Measurements from ENCODE around the gene CYB561A3. TPM values are rescaled to one million over a fixed set of nuclear protein-coding genes. Genes with fewer than 3 reads are reported as not detected.

CYB561A3 gene
- total and polyA plus RNA-seq, 5 donors = 11.6 to 18.5 (median 17.3) TPM

DNA sequence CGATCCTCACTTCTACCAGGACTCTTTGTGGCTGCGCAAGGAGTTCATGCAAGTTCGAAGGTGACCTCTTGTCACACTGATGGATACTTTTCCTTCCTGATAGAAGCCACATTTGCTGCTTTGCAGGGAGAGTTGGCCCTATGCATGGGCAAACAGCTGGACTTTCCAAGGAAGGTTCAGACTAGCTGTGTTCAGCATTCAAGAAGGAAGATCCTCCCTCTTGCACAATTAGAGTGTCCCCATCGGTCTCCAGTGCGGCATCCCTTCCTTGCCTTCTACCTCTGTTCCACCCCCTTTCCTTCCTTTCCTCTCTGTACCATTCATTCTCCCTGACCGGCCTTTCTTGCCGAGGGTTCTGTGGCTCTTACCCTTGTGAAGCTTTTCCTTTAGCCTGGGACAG is 7.0 kb upstream of the CYB561A3 start:
- no peak overlapping the region for H3K4me3 ChIP-seq (ENCODE audit: low read length)
- intact Hi-C loops (cut with DNase I) = no loop called here
- ATAC-seq (no peak), DNase-seq (no peak)
- H3K4me1 ChIP-seq (ENCODE audit: control insufficient read depth, insufficient read depth, low read length) = peaks cover 4% of the 10 kb centered on the region
- WGBS = 80% methylated on average over 7 of the region's 7 CpGs
- H3K27ac ChIP-seq (ENCODE audit: low read length) = no peak overlapping the region
- no peaks in the 10 kb centered on the region for H3K9me3 ChIP-seq (ENCODE audit: control insufficient read depth, low read length)
- H3K27me3 ChIP-seq (ENCODE audit: control insufficient read depth, insufficient read depth) = no peaks in the 10 kb centered on the region

- 68% methylated on average over 6 of the region's 6 CpGs for WGBS
- H3K27me3 ChIP-seq (ENCODE audit: control insufficient read depth, insufficient read depth) = no peaks in the 10 kb centered on the region
- no peak overlapping the region for H3K4me3 ChIP-seq (ENCODE audit: low read length)
- ATAC-seq (no peak), DNase-seq (no peak)
- intact Hi-C loops (cut with DNase I) = no loop called here
- no peak overlapping the region for H3K27ac ChIP-seq (ENCODE audit: low read length)
- H3K4me1 ChIP-seq (ENCODE audit: control insufficient read depth, insufficient read depth, low read length) = peaks cover 4% of the 10 kb centered on the region
- H3K9me3 ChIP-seq (ENCODE audit: control insufficient read depth, low read length) = no peaks in the 10 kb centered on the region
Observed at GRCh38 chr11:61367406-61367805, 5.7 kb upstream of the CYB561A3 start.

DNA sequence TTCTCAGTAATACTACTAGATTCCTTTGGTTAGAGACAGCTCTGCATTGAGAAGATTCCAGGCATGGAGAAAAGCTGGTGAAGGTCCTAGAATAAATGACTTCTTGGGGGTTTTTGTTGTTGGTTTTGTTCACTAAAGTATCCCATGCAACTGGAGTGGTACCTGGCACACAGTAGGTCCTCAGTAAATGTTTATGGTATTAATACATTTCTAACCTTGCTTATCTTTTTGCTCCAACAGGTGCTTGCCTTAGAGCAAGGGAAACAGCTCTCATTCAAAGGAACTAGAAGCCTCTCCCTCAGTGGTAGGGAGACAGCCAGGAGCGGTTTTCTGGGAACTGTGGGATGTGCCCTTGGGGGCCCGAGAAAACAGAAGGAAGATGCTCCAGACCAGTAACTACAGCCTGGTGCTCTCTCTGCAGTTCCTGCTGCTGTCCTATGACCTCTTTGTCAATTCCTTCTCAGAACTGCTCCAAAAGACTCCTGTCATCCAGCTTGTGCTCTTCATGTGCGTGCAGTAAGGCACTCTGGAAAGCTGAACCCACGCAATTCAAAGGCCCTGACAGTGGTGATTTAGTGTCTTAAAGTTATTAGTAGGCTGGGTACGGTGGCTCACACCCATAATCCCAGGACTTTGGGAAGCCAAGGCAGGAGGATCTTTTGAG is 2.5 kb upstream of the CYB561A3 start:
- WGBS = 92% methylated on average over 5 of the region's 5 CpGs
- no peaks in the 10 kb centered on the region for H3K9me3 ChIP-seq (ENCODE audit: control insufficient read depth, low read length)
- no peak overlapping the region for H3K4me3 ChIP-seq (ENCODE audit: low read length)
- ATAC-seq (no peak), DNase-seq (no peak)
- H3K27me3 ChIP-seq (ENCODE audit: control insufficient read depth, insufficient read depth) = no peaks in the 10 kb centered on the region
- intact Hi-C loops (cut with DNase I) = no loop called here
- H3K4me1 ChIP-seq (ENCODE audit: control insufficient read depth, insufficient read depth, low read length) = peaks cover 5% of the 10 kb centered on the region
- H3K27ac ChIP-seq (ENCODE audit: low read length) = no peak overlapping the region

DNA sequence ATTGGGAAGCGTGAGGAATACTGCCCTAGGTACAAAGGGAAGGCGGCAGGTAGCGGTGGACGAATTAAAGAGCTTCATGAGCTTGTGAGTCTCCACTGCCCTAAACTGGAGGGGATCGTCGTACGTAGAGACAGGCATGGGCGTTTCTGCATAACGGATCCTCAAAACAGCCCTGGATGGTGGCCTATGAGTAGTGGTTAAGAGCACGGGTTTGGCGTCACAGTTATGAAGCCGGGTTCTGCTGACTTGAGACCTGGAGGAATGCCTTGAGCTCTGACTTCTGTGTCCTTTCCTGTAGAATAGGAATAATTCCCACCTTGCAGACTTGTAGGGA is 827 bp upstream of the CYB561A3 start:
- 1% methylated on average over 12 of the region's 12 CpGs for WGBS
- Histone ChIP-seq H3K4me1 (ENCODE audit: control insufficient read depth, insufficient read depth, low read length) (peaks cover 4% of the 10 kb centered on the region), H3K9me3 (ENCODE audit: control insufficient read depth, low read length) (no peaks in the 10 kb centered on the region), H3K27me3 (ENCODE audit: control insufficient read depth, insufficient read depth) (no peaks in the 10 kb centered on the region), H3K27ac (ENCODE audit: low read length) (peak overlapping the region; percentile 91), H3K4me3 (ENCODE audit: low read length) (peak overlapping the region; percentile 75)
- peak in 1 of 2 donors; percentile 11 for ATAC-seq
- intact Hi-C loops (cut with DNase I) = no loop called here
- DNase-seq = no peak

DNA sequence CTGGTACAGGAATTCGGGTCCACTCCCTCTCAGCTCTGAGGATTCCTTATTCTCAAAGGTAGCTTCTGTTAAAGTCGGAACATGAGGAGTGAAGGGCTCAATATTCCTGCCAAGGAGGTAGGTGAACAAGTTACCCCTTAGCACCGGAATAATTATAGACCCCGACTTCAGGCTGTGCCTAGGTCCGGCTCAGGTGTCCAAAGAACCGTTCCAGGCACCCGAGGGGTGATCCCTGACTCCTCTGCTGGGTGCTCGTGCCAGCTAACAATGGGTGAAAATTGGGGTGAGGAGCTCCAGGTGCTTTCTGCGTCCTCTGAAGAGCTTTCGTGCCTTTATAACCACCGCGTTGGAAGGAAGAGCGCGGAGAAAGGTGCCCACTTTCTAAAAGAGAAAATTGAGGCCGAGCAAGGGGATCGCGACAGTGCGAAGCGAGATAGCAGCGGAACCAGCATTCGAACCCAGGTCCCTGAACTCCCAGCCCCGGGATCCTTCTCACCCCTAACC is 393 bp downstream of the CYB561A3 start:
- Histone ChIP-seq H3K27me3 (ENCODE audit: control insufficient read depth, insufficient read depth) (no peaks in the 10 kb centered on the region), H3K9me3 (ENCODE audit: control insufficient read depth, low read length) (no peaks in the 10 kb centered on the region), H3K4me3 (ENCODE audit: low read length) (peak overlapping the region; percentile 75), H3K27ac (ENCODE audit: low read length) (peak overlapping the region; percentile 100), H3K4me1 (ENCODE audit: control insufficient read depth, insufficient read depth, low read length) (peaks cover 4% of the 10 kb centered on the region)
- intact Hi-C loops (cut with DNase I) = no loop called here
- 3% methylated on average over 22 of the region's 22 CpGs for WGBS
- ATAC-seq = no peak
- no peak for DNase-seq

DNA sequence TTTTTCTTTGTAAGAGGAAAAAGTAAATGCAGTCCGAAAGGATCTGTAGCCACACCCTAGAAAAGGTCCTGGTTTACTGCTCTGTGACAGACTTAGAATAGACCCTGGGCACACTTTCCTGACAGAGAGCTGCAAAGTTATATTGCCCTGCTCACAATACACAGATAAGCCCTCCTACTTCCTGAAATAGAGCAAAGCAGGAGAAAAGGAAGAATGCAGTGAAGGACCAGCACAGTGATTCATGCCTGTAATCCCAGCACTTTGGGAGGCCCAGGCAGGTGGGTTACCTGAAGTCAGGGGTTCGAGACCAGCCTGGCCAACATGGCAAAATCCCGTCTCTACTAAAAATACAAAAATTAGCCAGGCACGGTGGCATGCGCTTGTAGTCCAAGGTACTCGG is 2.2 kb downstream of the CYB561A3 start:
- Histone ChIP-seq H3K9me3 (ENCODE audit: control insufficient read depth, low read length) (no peaks in the 10 kb centered on the region), H3K27ac (ENCODE audit: low read length) (no peak overlapping the region), H3K27me3 (ENCODE audit: control insufficient read depth, insufficient read depth) (no peaks in the 10 kb centered on the region), H3K4me1 (ENCODE audit: control insufficient read depth, insufficient read depth, low read length) (peaks cover 4% of the 10 kb centered on the region), H3K4me3 (ENCODE audit: low read length) (no peak overlapping the region)
- 81% methylated on average over 6 of the region's 6 CpGs for WGBS
- intact Hi-C loops (cut with DNase I) = no loop called here
- no peak for ATAC-seq
- no peak for DNase-seq

GRCh38 chr11:61358566-61358965 is 3.1 kb downstream of the CYB561A3 start:
- Histone ChIP-seq H3K27ac (ENCODE audit: low read length) (no peak overlapping the region), H3K4me3 (ENCODE audit: low read length) (no peak overlapping the region), H3K27me3 (ENCODE audit: control insufficient read depth, insufficient read depth) (no peaks in the 10 kb centered on the region), H3K4me1 (ENCODE audit: control insufficient read depth, insufficient read depth, low read length) (peaks cover 4% of the 10 kb centered on the region), H3K9me3 (ENCODE audit: control insufficient read depth, low read length) (no peaks in the 10 kb centered on the region)
- 96% methylated on average over 11 of the region's 11 CpGs for WGBS
- intact Hi-C loops (cut with DNase I) = no loop called here
- no peak for DNase-seq
- no peak for ATAC-seq

DNA sequence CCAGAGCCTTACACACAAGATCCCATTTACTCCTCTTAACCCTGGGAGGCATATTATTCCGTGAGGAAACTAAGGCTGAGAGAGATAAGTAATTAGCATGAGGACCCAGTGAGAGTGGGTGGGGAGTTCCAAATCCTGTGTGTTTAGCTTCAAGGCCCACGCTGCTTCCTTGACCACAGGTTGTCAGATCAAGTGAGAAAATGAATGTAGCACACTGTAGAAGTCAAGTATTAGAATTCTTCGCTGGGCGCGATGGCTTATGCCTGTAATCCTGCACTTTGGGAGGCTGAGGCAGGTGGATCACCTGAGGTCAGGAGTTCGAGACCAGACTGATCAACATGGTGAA is 3.8 kb downstream of the CYB561A3 start:
- intact Hi-C loops (cut with DNase I) = no loop called here
- H3K27ac ChIP-seq (ENCODE audit: low read length) = no peak overlapping the region
- H3K9me3 ChIP-seq (ENCODE audit: control insufficient read depth, low read length) = no peaks in the 10 kb centered on the region
- ATAC-seq (no peak), DNase-seq (no peak)
- no peak overlapping the region for H3K4me3 ChIP-seq (ENCODE audit: low read length)
- H3K27me3 ChIP-seq (ENCODE audit: control insufficient read depth, insufficient read depth) = no peaks in the 10 kb centered on the region
- WGBS = 96% methylated on average over 6 of the region's 6 CpGs
- peaks cover 4% of the 10 kb centered on the region for H3K4me1 ChIP-seq (ENCODE audit: control insufficient read depth, insufficient read depth, low read length)

- no peak for DNase-seq
- Histone ChIP-seq H3K9me3 (ENCODE audit: control insufficient read depth, low read length) (no peaks in the 10 kb centered on the region), H3K4me3 (ENCODE audit: low read length) (no peak overlapping the region), H3K27ac (ENCODE audit: low read length) (no peak overlapping the region), H3K4me1 (ENCODE audit: control insufficient read depth, insufficient read depth, low read length) (peaks cover 4% of the 10 kb centered on the region), H3K27me3 (ENCODE audit: control insufficient read depth, insufficient read depth) (no peaks in the 10 kb centered on the region)
- ATAC-seq = no peak
- intact Hi-C loops (cut with DNase I) = no loop called here
- WGBS = 92% methylated on average over 9 of the region's 9 CpGs
Observed at GRCh38 chr11:61357233-61357893, 4.3 kb downstream of the CYB561A3 start.

DNA sequence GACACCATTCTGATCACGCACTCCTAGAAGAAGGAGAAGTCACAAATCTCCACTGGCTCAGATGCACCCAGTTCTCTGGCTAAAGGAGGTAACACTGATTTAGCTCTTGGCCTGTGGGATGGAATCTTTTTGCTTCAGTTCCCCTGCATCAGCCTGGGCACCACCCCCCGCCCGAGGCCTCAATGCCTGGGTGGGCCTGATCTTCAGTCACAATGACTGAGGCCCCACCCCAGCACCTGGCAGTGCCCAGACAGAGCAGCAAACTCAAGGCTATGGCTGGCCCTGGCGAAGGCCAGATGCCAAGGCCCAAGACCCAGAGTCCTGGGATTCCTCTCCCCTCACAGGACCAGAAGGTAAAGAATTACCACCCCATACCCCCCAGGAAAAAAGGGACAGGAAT is 5.0 kb downstream of the CYB561A3 start:
- no peaks in the 10 kb centered on the region for H3K27me3 ChIP-seq (ENCODE audit: control insufficient read depth, insufficient read depth)
- H3K27ac ChIP-seq (ENCODE audit: low read length) = no peak overlapping the region
- H3K9me3 ChIP-seq (ENCODE audit: control insufficient read depth, low read length) = no peaks in the 10 kb centered on the region
- intact Hi-C loops (cut with DNase I) = no loop called here
- H3K4me1 ChIP-seq (ENCODE audit: control insufficient read depth, insufficient read depth, low read length) = peaks cover 4% of the 10 kb centered on the region
- 96% methylated on average over 4 of the region's 4 CpGs for WGBS
- ATAC-seq (no peak), DNase-seq (no peak)
- no peak overlapping the region for H3K4me3 ChIP-seq (ENCODE audit: low read length)

GRCh38 chr11:61354208-61354607 is 7.5 kb downstream of the CYB561A3 start:
- intact Hi-C loops (cut with DNase I) = no loop called here
- Histone ChIP-seq H3K4me3 (ENCODE audit: low read length) (no peak overlapping the region), H3K4me1 (ENCODE audit: control insufficient read depth, insufficient read depth, low read length) (no peaks in the 10 kb centered on the region), H3K9me3 (ENCODE audit: control insufficient read depth, low read length) (no peaks in the 10 kb centered on the region), H3K27me3 (ENCODE audit: control insufficient read depth, insufficient read depth) (no peaks in the 10 kb centered on the region), H3K27ac (ENCODE audit: low read length) (no peak overlapping the region)
- DNase-seq (no peak), ATAC-seq (no peak)
- WGBS = 88% methylated on average over 2 of the region's 2 CpGs
